HepG2 (cell line): ENCODE data around the gene NXN. TPM values are rescaled to one million over a fixed set of nuclear protein-coding genes. Genes with fewer than 3 reads are reported as not detected.

Experiments
- ATAC-seq: fragments of 200-7000 bp; cut with Tn5 transposase; 3 replicates; pipeline ENCODE4 v1.9.1; 2020; ENCODE audit warnings: mild to moderate bottlenecking, moderate library complexity
- BruUV-seq: library from RNA; stranded (reverse); fragments of 400-500 nt; replicated peaks from 2 replicates; lab custom pipeline; 2021; lab: Mats Ljungman, UMichigan
- CTCF ChIA-PET: fragments of 300-600 bp; formaldehyde crosslinking; extraction: SDS; loops from one replicate; lab custom pipeline; 2021; ENCODE audit warnings: low total read pairs, inconsistent platforms, low intra/inter-chr PET ratio; lab: Yijun Ruan, JAX
- POLR2A ChIA-PET: fragments of 350-600 bp; sonication (Branson Sonifier 250); formaldehyde crosslinking; loops from one replicate; lab custom pipeline; 2020; ENCODE audit warnings: antibody characterized with exemption, inconsistent platforms; lab: Yijun Ruan, JAX
- DNase-seq: peaks from one replicate; pipeline ENCODE4 v3.0.0-alpha.2; 2015; ENCODE audit warnings: low spot score
- FAIRE-seq: peaks from 3 replicates; lab custom pipeline; 2011; peaks lifted over from hg19 to GRCh38; lab: Jason Lieb, UNC
- H2AFZ ChIP-seq: one replicate; pipeline ENCODE4 v1.6.1; 2011; ENCODE audit warnings: low read length, inconsistent platforms
- H3K27ac ChIP-seq: fragments of 300-600 bp; 3 replicates; pipeline ENCODE4 v1.8.0; 2011; ENCODE audit warnings: mixed run types, mild to moderate bottlenecking, mixed read lengths, low read length, inconsistent platforms; ENCODE audit not compliant: insufficient read depth; ENCODE audit errors: extremely low read length
- H3K27me3 ChIP-seq, 2 experiments: fragments of 200-600 bp in 1 of 2; 2 replicates in 1 of 2; 3 replicates in 1 of 2; pipeline versions ENCODE4 v1.6.0 to v1.8.0; 2011; ENCODE audit warnings: low read length in 2 of 2, mild to moderate bottlenecking in 2 of 2, moderate library complexity in 2 of 2, inconsistent platforms in 1 of 2; ENCODE audit not compliant: insufficient read depth in 2 of 2, control insufficient read depth in 1 of 2
- H3K36me3 ChIP-seq, 2 experiments: fragments of 200-600 bp in 1 of 2; replicated peaks in 1 of 2; 2 replicates in 1 of 2; 3 replicates in 1 of 2; pipeline versions ENCODE4 v1.5.1 to v1.8.0; 2011; ENCODE audit warnings: low read length in 2 of 2, inconsistent platforms in 1 of 2; ENCODE audit not compliant: insufficient read depth in 2 of 2, control insufficient read depth in 1 of 2
- H3K4me1 ChIP-seq: 2 replicates; pipeline ENCODE4 v1.5.1; 2012; ENCODE audit warnings: low read length, inconsistent platforms; ENCODE audit not compliant: insufficient read depth
- H3K4me2 ChIP-seq: 2 replicates; pipeline ENCODE4 v1.6.0; 2011; ENCODE audit warnings: low read depth, low read length, inconsistent platforms
- H3K4me3 ChIP-seq, 3 experiments: fragments of 200-600 bp in 1 of 3; sonication (generic), shearing (Covaris generic) in 1 of 3; replicated peaks in 1 of 3; 2 replicates each; pipeline ENCODE4 v1.5.1; 2011 to 2016; ENCODE audit warnings: low read length in 3 of 3, inconsistent platforms in 2 of 3, low read depth in 2 of 3, mild to moderate bottlenecking in 2 of 3, control low read depth in 1 of 3, mixed read lengths in 1 of 3; ENCODE audit not compliant: insufficient read depth in 1 of 3
- H3K79me2 ChIP-seq: one replicate; pipeline ENCODE4 v1.6.1; 2011; ENCODE audit warnings: low read length, inconsistent platforms; ENCODE audit not compliant: insufficient read depth
- H3K9ac ChIP-seq: 2 replicates; pipeline ENCODE4 v1.6.0; 2011; ENCODE audit warnings: mild to moderate bottlenecking, low read depth, low read length, inconsistent platforms; ENCODE audit not compliant: insufficient read depth
- H3K9me3 ChIP-seq: 2 replicates; pipeline ENCODE4 v1.5.1; 2012; ENCODE audit warnings: mild to moderate bottlenecking, low read length
- H4K20me1 ChIP-seq: 2 replicates; pipeline ENCODE4 v1.6.0; 2011; ENCODE audit warnings: inconsistent platforms, mild to moderate bottlenecking, low read length, moderate library complexity; ENCODE audit not compliant: insufficient read depth
- ATAD3A ChIP-seq: sonication (generic); formaldehyde crosslinking; IDR thresholded peaks from 2 replicates; pipeline ENCODE4 v1.4.0; 2020; ENCODE audit warnings: missing genetic modification reagents
- BCL6 ChIP-seq: IDR thresholded peaks from 2 replicates; pipeline ENCODE4 v1.6.1; 2016; ENCODE audit warnings: missing genetic modification reagents, missing compliant biosample characterization
- GATAD2A ChIP-seq: IDR thresholded peaks from 2 replicates; pipeline ENCODE4 v1.6.1; 2016
- HNF4A ChIP-seq: sonication (generic); formaldehyde crosslinking; IDR thresholded peaks from 2 replicates; pipeline ENCODE4 v1.4.0; 2020; ENCODE audit warnings: missing genetic modification reagents
- KAT2B ChIP-seq: fragments of 150-350 bp; IDR thresholded peaks from 2 replicates; pipeline ENCODE4 v1.6.1; 2014; ENCODE audit warnings: low read depth, low read length, borderline replicate concordance
- LCORL ChIP-seq, 2 experiments: fragments of 450-650 bp in 1 of 2; sonication (generic) in 1 of 2; formaldehyde crosslinking in 1 of 2; IDR thresholded peaks; 2 replicates each; pipeline versions ENCODE4 v1.5.0 to v1.6.1; 2017 to 2020; ENCODE audit warnings: antibody characterized with exemption in 1 of 2, missing genetic modification reagents in 1 of 2
- ONECUT2 ChIP-seq: sonication (generic); formaldehyde crosslinking; IDR thresholded peaks from 2 replicates; pipeline ENCODE4 v1.4.0; 2020; ENCODE audit warnings: missing genetic modification reagents
- ZNF205 ChIP-seq: IDR thresholded peaks from 2 replicates; pipeline ENCODE4 v1.6.1; 2018; ENCODE audit warnings: missing biosample characterization, missing genetic modification reagents
- ZNF790 ChIP-seq: sonication (generic); formaldehyde crosslinking; IDR thresholded peaks from 2 replicates; pipeline ENCODE4 v1.8.0; 2022; ENCODE audit warnings: missing genetic modification reagents, mild to moderate bottlenecking, borderline replicate concordance
- WGBS: methylation state at CpG from one replicate; pipeline ENCODE4 v1.1.6; 2017; ENCODE audit warnings: low lambda C conversion rate; 5-methylcytosine and 5-hydroxymethylcytosine counted together
- in situ Hi-C: cut with HindIII; loops from 2 replicates; pipeline ENCODE4 v1.10.0; 2017; ENCODE audit warnings: low pct_unique_long_range_greater_than_20kb; ENCODE audit not compliant: extremely low pct_ligation_motif_present
- intact Hi-C: fragments of 100-400 bp; cut with micrococcal nuclease; formaldehyde crosslinking; loops from one replicate; pipeline ENCODE4 v1.10.0; 2022; ENCODE audit not compliant: unreplicated experiment
- polyA plus RNA-seq, 8 experiments: library from polyadenylated mRNA; depleted of rRNA in 3 of 8; stranded (reverse) in 7 of 8; unstranded in 1 of 8; fragments of >200 nt; fragmentation: Illumina TruSeq in 4 of 8; extraction: Trizol in 4 of 8; gene quantifications; 2 replicates each; pipeline versions ENCODE4 v1.2.1 to v1.2.3, GENCODE V29; 2011 to 2016; ENCODE audit warnings: low read depth in 4 of 8, missing spikeins in 1 of 8, mixed read lengths in 1 of 8; ENCODE audit not compliant: insufficient read depth in 1 of 8
- total RNA-seq, 5 experiments: library from RNA; depleted of rRNA; stranded (reverse); fragments of >200 nt; fragmentation: Illumina TruSeq; extraction: Trizol; gene quantifications; 2 replicates each; pipeline ENCODE4 v1.2.3, GENCODE V29; 2016; ENCODE audit warnings: low read depth in 1 of 5

The NXN gene
- total and polyA plus RNA-seq, 2 of the 13 experiments (the other 11 are each of a cell fraction or from before 2014, with no cell fraction given), result 22.2 to 24.3 TPM

GRCh38 chr17:975371-975915 lies 4.1 kb downstream of the NXN start:
- H3K4me2 ChIP-seq, result peak overlapping the region; percentile 54
- peak overlapping the region in 2 of 3 experiments; percentile 2 to 26; a peak in 2 of 6 replicates for H3K4me3 ChIP-seq
- in situ Hi-C loops (no loop called here), intact Hi-C loops (loop anchor here (5.0 kb wide), 1 partner anchor 38 kb away; no protein-coding TSS in a partner anchor)
- H3K36me3 ChIP-seq, result no peaks in the 10 kb centered on the region
- WGBS, result 15% methylated on average over 5 of the region's 5 CpGs
- H3K79me2 ChIP-seq, result peaks cover 58% of the 10 kb centered on the region
- no peaks in the 10 kb centered on the region for H3K27me3 ChIP-seq
- no TSS peak for BruUV-seq
- ChIA-PET CTCF (no interaction called here), POLR2A (interaction anchor here (0.9 to 1.2 kb wide), 2 partner anchors 9 to 40 kb away, joined by 3 read pairs; no protein-coding TSS in a partner anchor)
- H3K9me3 ChIP-seq, result no peaks in the 10 kb centered on the region
- ATAC-seq (peak; percentile 18), DNase-seq (no peak), FAIRE-seq (peak; percentile 71)
- H3K4me1 ChIP-seq, result peaks cover 39% of the 10 kb centered on the region
- TF ChIP-seq ATAD3A (CRISPR knock-in tag) (no peak), HNF4A (CRISPR knock-in tag) (peak; percentile 62), LCORL (IDR thresholded peaks at IDR 0.05) (no peak), LCORL (CRISPR knock-in tag; IDR thresholded peaks at IDR 0.05) (0 out of 2 replicates have a peak, but pooled peaks have one; percentile 18), BCL6 (CRISPR knock-in tag) (0 out of 2 replicates have a peak, but pooled peaks have one; percentile 26), ONECUT2 (CRISPR knock-in tag) (peak; percentile 86), ZNF790 (CRISPR knock-in tag) (no peak), KAT2B (0 out of 2 replicates have a peak, but pooled peaks have one; percentile 7), GATAD2A (CRISPR knock-in tag) (0 out of 2 replicates have a peak, but pooled peaks have one; percentile 28), ZNF205 (CRISPR knock-in tag) (peak; percentile 50; the same call in 1 of the 2 replicates)
- no peak overlapping the region for H3K9ac ChIP-seq
- H2AFZ ChIP-seq, result no peak overlapping the region
- 0 out of 2 replicates have a peak, but pooled peaks cover 2% of the 10 kb centered on the region for H4K20me1 ChIP-seq
- H3K27ac ChIP-seq, result peak overlapping the region; percentile 39
